DND-41 (cell line): ENCODE data around the gene MRPL17.
"Not testable (repeated sequence)": the region's sequence is repeated elsewhere in the genome, so short reads cannot be mapped to it uniquely, and the experiment has no call there.

ENCODE experiments used
- ATAC-seq: fragments of 200-7000 bp; cut with Tn5 transposase; 3 replicates; pipeline ENCODE4 v1.9.1; 2021; ENCODE audit warnings: low read depth; ENCODE audit not compliant: insufficient read depth
- DNase-seq: peaks from one replicate; pipeline ENCODE4 v3.0.0-alpha.2; 2020
- H2AFZ ChIP-seq: 2 replicates; pipeline ENCODE4 v1.6.0; 2012; ENCODE audit warnings: low read depth, low read length
- H3K27ac ChIP-seq: 2 replicates; pipeline ENCODE4 v1.5.1; 2012; ENCODE audit warnings: low read length, inconsistent platforms
- H3K27me3 ChIP-seq: fragments of 200-600 bp; sonication (generic); 2 replicates; pipeline ENCODE4 v1.6.0; 2012; ENCODE audit warnings: low read length, mild to moderate bottlenecking, inconsistent platforms; ENCODE audit not compliant: insufficient read depth, poor library complexity
- H3K36me3 ChIP-seq: 2 replicates; pipeline ENCODE4 v1.5.1; 2012; ENCODE audit warnings: low read length, inconsistent platforms; ENCODE audit not compliant: insufficient read depth
- H3K4me1 ChIP-seq: 2 replicates; pipeline ENCODE4 v1.5.1; 2012; ENCODE audit warnings: mild to moderate bottlenecking, low read length; ENCODE audit not compliant: insufficient read depth
- H3K4me2 ChIP-seq: 2 replicates; pipeline ENCODE4 v1.6.0; 2012; ENCODE audit warnings: mild to moderate bottlenecking, moderate library complexity, low read length, inconsistent platforms; ENCODE audit not compliant: insufficient read depth
- H3K4me3 ChIP-seq, 2 experiments: fragments of 200-600 bp in 1 of 2; shearing (Covaris generic) in 1 of 2; 2 replicates each; pipeline ENCODE4 v1.5.1; 2012 to 2016; ENCODE audit warnings: inconsistent platforms in 2 of 2, low read length in 2 of 2, mild to moderate bottlenecking in 2 of 2, low read depth in 1 of 2, moderate library complexity in 1 of 2
- H3K79me2 ChIP-seq: 2 replicates; pipeline ENCODE4 v1.6.0; 2012; ENCODE audit warnings: low read length, inconsistent platforms; ENCODE audit not compliant: insufficient read depth
- H3K9ac ChIP-seq: 2 replicates; pipeline ENCODE4 v1.6.0; 2012; ENCODE audit warnings: low read depth, mild to moderate bottlenecking, inconsistent platforms, low read length, moderate library complexity
- H3K9me3 ChIP-seq: 2 replicates; pipeline ENCODE4 v1.5.1; 2012; ENCODE audit warnings: low read length, moderate library complexity, mild to moderate bottlenecking, inconsistent platforms; ENCODE audit not compliant: insufficient read depth, severe bottlenecking
- H4K20me1 ChIP-seq: 2 replicates; pipeline ENCODE4 v1.6.0; 2012; ENCODE audit warnings: low read length; ENCODE audit not compliant: insufficient read depth
- EZH2 ChIP-seq: IDR thresholded peaks from 3 replicates; pipeline ENCODE4 v1.6.1; 2012; ENCODE audit warnings: borderline replicate concordance, low read depth, mild to moderate bottlenecking, moderate library complexity, low read length, inconsistent platforms; ENCODE audit not compliant: severe bottlenecking
- TF ChIP-seq, protein P1 (sequence below): IDR thresholded peaks from 2 replicates; pipeline ENCODE4 v1.5.1; 2012; ENCODE audit warnings: borderline replicate concordance, low read length, moderate library complexity, mild to moderate bottlenecking; ENCODE audit not compliant: poor library complexity, severe bottlenecking; ENCODE audit errors: extremely low read depth

MRPL17 gene

DNA sequence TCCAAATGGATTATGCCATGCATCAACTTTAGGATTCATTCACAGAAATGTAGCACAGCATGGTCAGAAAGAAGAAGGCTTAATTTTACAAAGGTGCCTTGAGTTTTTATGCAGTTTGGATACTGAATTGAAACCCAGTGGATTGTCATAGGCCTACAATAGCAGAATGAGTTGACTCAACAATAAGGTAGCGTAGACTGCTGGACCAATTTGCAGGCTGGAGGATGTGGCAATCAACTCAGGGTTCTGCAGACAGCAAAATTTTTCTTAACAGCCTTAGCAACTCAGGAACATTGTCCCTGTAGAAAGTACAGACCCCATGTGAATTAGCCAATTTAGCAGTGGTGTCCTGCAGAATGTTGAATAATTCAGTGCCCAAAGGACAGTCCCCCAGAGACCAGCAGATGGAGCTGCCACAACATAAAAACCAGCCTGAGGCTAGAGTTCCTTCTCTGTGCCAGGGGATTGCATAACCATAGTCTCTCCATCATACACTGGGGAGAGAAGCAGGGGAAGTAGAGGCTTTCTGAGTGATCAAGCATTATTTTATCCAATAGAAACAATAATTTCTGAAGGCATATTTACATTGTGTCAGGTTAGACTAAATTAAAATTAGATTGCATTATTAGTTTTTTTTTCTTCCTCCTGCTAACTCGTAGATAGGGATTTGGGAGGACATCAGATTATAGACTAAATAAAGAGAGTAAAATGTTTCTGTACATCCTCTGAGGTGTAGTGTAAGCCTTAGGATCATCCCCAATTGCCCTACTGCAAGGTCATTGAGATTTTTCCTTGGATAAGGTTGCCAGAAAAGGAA, 20.3 kb upstream of the MRPL17 start:
- H4K20me1 ChIP-seq: no peaks in the 10 kb centered on the region
- no peak overlapping the region for H3K4me2 ChIP-seq
- TF ChIP-seq, protein P1, sequence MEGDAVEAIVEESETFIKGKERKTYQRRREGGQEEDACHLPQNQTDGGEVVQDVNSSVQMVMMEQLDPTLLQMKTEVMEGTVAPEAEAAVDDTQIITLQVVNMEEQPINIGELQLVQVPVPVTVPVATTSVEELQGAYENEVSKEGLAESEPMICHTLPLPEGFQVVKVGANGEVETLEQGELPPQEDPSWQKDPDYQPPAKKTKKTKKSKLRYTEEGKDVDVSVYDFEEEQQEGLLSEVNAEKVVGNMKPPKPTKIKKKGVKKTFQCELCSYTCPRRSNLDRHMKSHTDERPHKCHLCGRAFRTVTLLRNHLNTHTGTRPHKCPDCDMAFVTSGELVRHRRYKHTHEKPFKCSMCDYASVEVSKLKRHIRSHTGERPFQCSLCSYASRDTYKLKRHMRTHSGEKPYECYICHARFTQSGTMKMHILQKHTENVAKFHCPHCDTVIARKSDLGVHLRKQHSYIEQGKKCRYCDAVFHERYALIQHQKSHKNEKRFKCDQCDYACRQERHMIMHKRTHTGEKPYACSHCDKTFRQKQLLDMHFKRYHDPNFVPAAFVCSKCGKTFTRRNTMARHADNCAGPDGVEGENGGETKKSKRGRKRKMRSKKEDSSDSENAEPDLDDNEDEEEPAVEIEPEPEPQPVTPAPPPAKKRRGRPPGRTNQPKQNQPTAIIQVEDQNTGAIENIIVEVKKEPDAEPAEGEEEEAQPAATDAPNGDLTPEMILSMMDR: peak; percentile 71
- no peak for TF ChIP-seq EZH2
- no peaks in the 10 kb centered on the region; the same call in 1 of the 2 replicates for H3K36me3 ChIP-seq
- no peak overlapping the region for H2AFZ ChIP-seq
- H3K4me1 ChIP-seq: no peaks in the 10 kb centered on the region
- H3K27ac ChIP-seq: no peak overlapping the region
- peak; percentile 90 for ATAC-seq
- no peaks in the 10 kb centered on the region for H3K79me2 ChIP-seq
- no peaks in the 10 kb centered on the region for H3K27me3 ChIP-seq
- peak; percentile 58 for DNase-seq
- H3K9me3 ChIP-seq: no peaks in the 10 kb centered on the region
- no peak overlapping the region for H3K4me3 ChIP-seq
- H3K9ac ChIP-seq: no peak overlapping the region

DNA sequence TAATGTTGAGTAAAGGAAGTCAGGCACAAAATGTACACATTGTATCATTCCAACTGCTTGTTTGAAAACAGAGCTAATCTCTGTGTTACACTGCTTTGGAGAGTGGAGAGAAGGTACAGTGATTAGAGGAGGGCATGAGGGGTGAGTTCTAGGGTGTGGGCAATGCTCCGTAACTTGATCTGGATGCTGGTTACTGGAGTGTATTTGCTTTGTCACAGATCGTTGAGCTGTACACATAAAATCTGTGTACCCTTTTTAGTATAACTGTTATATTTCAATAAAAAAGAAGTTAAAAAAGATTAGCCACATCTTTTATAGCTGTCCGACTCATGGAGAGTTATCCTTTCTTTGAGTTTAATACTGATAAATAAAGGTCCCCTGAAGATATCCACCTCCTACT, 18.8 kb upstream of the MRPL17 start:
- not testable (repeated sequence) for H3K9me3 ChIP-seq, H3K4me3 ChIP-seq, H3K9ac ChIP-seq, H2AFZ ChIP-seq, H3K4me1 ChIP-seq, H4K20me1 ChIP-seq, ATAC-seq, DNase-seq, H3K4me2 ChIP-seq, H3K27ac ChIP-seq, H3K79me2 ChIP-seq, H3K36me3 ChIP-seq, H3K27me3 ChIP-seq

DNA sequence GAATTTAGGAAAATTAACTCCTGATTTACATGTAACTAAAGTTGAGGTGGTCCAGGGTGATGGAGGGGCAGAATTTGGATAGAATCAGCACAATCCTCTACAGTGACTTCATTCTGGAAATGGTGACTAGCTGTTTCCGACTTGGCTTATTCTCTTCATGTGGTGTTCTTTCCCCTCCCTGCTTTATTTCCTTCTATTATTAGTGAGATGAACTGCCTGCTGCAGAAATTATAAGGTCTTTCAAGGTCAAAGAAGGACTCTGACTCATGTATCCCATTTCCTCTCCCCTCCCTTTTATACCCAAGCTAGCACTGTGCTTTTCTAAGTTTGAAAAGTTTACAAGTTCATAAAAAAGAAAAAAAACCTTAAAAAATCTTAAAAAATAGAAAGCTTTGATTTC, 12.2 kb upstream of the MRPL17 start:
- no peak overlapping the region for H3K27ac ChIP-seq
- H3K4me1 ChIP-seq: no peaks in the 10 kb centered on the region
- TF ChIP-seq EZH2: no peak
- TF ChIP-seq, protein P1: no peak
- no peaks in the 10 kb centered on the region for H3K27me3 ChIP-seq
- no peaks in the 10 kb centered on the region for H3K36me3 ChIP-seq
- ATAC-seq (no peak), DNase-seq (no peak)
- H3K4me3 ChIP-seq: no peak overlapping the region
- no peaks in the 10 kb centered on the region for H3K79me2 ChIP-seq
- no peak overlapping the region for H2AFZ ChIP-seq
- H3K9me3 ChIP-seq: no peaks in the 10 kb centered on the region
- H3K4me2 ChIP-seq: no peak overlapping the region
- no peak overlapping the region for H3K9ac ChIP-seq
- no peaks in the 10 kb centered on the region for H4K20me1 ChIP-seq

DNA sequence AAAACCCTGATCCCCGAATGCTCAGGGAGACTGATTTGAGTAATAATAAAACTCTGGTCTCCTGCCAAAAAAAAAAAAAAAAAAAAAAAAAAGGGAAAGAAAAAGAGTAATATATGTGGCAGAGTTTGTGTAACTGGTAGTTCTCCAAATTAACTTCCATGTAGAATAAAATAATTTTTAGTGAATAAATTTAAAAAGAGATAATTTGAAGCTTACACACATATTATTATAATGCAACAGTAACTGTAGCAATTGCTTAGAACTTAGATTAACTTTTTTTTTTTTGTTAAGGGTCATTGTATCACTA, 11.0 kb upstream of the MRPL17 start:
- Histone ChIP-seq H2AFZ (no peak overlapping the region), H4K20me1 (no peaks in the 10 kb centered on the region), H3K36me3 (no peaks in the 10 kb centered on the region), H3K4me3 (no peak overlapping the region), H3K27ac (no peak overlapping the region), H3K79me2 (no peaks in the 10 kb centered on the region), H3K4me1 (no peaks in the 10 kb centered on the region), H3K9ac (no peak overlapping the region), H3K9me3 (no peaks in the 10 kb centered on the region), H3K4me2 (no peak overlapping the region), H3K27me3 (no peaks in the 10 kb centered on the region)
- ATAC-seq (no peak), DNase-seq (no peak)
- TF ChIP-seq, protein P1: no peak
- no peak for TF ChIP-seq EZH2
